ENCODE measurements around the gene PARP11.

Gene PARP11

GRCh38 chr12:3761116-3761735, 112.0 kb downstream of the PARP11 start:
- no peak for DNase-seq

DNA sequence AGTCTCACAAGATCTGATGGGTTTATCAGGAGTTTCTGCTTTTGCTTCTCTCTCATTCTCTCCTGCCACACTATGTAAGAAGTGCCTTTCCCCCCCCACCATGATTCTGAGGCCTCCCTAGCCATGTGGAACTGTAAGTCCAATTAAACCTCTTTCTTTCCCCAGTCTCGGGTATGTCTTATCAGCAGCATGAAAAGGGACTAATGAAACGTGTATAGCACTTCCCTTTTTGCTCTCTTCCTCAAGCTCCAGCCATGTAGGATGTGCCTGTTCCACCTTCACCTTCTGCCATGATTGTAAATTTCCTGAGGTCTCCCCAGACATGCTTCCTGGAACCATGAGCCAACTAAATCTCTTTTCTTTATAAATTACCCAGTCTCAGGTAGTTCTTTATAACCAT, 113.3 kb downstream of the PARP11 start:
- no peak for DNase-seq

All from stimulated activated CD4-positive, alpha-beta T cell treated with anti-CD3 and anti-CD28 coated beads, Interleukin-4, amount 100 ng/mL, for 24 hours (primary cell).